ENCODE data around the gene SELENOS.
"Not testable (repeated sequence)": the region's sequence is repeated elsewhere in the genome, so short reads cannot be mapped to it uniquely, and the experiment has no call there.

SELENOS gene

GRCh38 chr15:101288905-101289513 lies 11.7 kb upstream of the SELENOS start:
- Histone ChIP-seq H2AFZ (ENCODE audit: low read depth, low read length) (no peak overlapping the region), H3K18ac (ENCODE audit: low read depth in 1 of 2, low read length in 2 of 2) (no peak overlapping the region), H3K4me3 (ENCODE audit: insufficient read depth in 1 of 2, low read depth in 1 of 2, low read length in 2 of 2) (no peak overlapping the region), H3K4ac (ENCODE audit: low read depth in 1 of 2, low read length in 2 of 2) (no peak overlapping the region), H4K8ac (ENCODE audit: low read length) (no peak overlapping the region), H3K4me2 (ENCODE audit: low read length, poor library complexity, severe bottlenecking) (no peak overlapping the region), H2BK5ac (ENCODE audit: low read depth, low read length, poor library complexity, severe bottlenecking) (no peak overlapping the region), H2BK15ac (ENCODE audit: low read depth, poor library complexity, severe bottlenecking) (no peak overlapping the region), H3K79me1 (replicated peaks; ENCODE audit: low read length, poor library complexity, severe bottlenecking) (peaks cover 14% of the 10 kb centered on the region), H2BK12ac (ENCODE audit: low read length in 2 of 2) (no peak overlapping the region), H3K9ac (ENCODE audit: low read length) (no peak overlapping the region), H3K27ac (ENCODE audit: low read length, poor library complexity, severe bottlenecking) (no peak overlapping the region), H3K27me3 (ENCODE audit: control insufficient read depth in 1 of 2, insufficient read depth in 1 of 2, low read length in 2 of 2) (no peaks in the 10 kb centered on the region), H4K91ac (ENCODE audit: low read length) (no peak overlapping the region), H3K36me3 (ENCODE audit: control insufficient read depth in 1 of 2, insufficient read depth in 2 of 2, low read depth in 1 of 2, low read length in 2 of 2) (peaks cover 15 to 71% of the 10 kb centered on the region in 2 experiments), H2BK120ac (ENCODE audit: low read depth, low read length) (no peak overlapping the region), H3K23ac (ENCODE audit: low read length in 2 of 2) (no peak overlapping the region), H3K4me1 (ENCODE audit: control insufficient read depth, insufficient read depth, low read depth, low read length) (peaks cover 2% of the 10 kb centered on the region), H3K9me3 (ENCODE audit: control insufficient read depth, low read length) (no peaks in the 10 kb centered on the region), H3K14ac (ENCODE audit: low read length in 2 of 2) (no peak overlapping the region), H2AK5ac (ENCODE audit: low read length, severe bottlenecking) (no peak overlapping the region)
- peak; percentile 71 for DNase-seq
- whole genome bisulfite sequencing = 89% methylated on average over 5 of the region's 8 CpGs

GRCh38 chr15:101287342-101287741 lies 10.1 kb upstream of the SELENOS start:
- not testable (repeated sequence) for H4K8ac ChIP-seq (ENCODE audit: low read length); H3K9me3 ChIP-seq (ENCODE audit: control insufficient read depth, low read length); H3K4me1 ChIP-seq (ENCODE audit: control insufficient read depth, insufficient read depth, low read depth, low read length); H3K23ac ChIP-seq (ENCODE audit: low read length in 2 of 2); H2AFZ ChIP-seq (ENCODE audit: low read depth, low read length); H3K4me3 ChIP-seq (ENCODE audit: insufficient read depth in 1 of 2, low read depth in 1 of 2, low read length in 2 of 2); H4K91ac ChIP-seq (ENCODE audit: low read length); H3K18ac ChIP-seq (ENCODE audit: low read depth in 1 of 2, low read length in 2 of 2); H3K27me3 ChIP-seq (ENCODE audit: control insufficient read depth in 1 of 2, insufficient read depth in 1 of 2, low read length in 2 of 2); H3K4me2 ChIP-seq (ENCODE audit: low read length, poor library complexity, severe bottlenecking); H3K4ac ChIP-seq (ENCODE audit: low read depth in 1 of 2, low read length in 2 of 2); H3K27ac ChIP-seq (ENCODE audit: low read length, poor library complexity, severe bottlenecking); H3K14ac ChIP-seq (ENCODE audit: low read length in 2 of 2); H2BK120ac ChIP-seq (ENCODE audit: low read depth, low read length); H3K9ac ChIP-seq (ENCODE audit: low read length); H2BK15ac ChIP-seq (ENCODE audit: low read depth, poor library complexity, severe bottlenecking); H2BK5ac ChIP-seq (ENCODE audit: low read depth, low read length, poor library complexity, severe bottlenecking); DNase-seq; H2BK12ac ChIP-seq (ENCODE audit: low read length in 2 of 2); H2AK5ac ChIP-seq (ENCODE audit: low read length, severe bottlenecking)
- Histone ChIP-seq H3K36me3 (ENCODE audit: control insufficient read depth in 1 of 2, insufficient read depth in 2 of 2, low read depth in 1 of 2, low read length in 2 of 2) (peaks cover 26 to 83% of the 10 kb centered on the region in 2 experiments), H3K79me1 (replicated peaks; ENCODE audit: low read length, poor library complexity, severe bottlenecking) (peaks cover 19% of the 10 kb centered on the region)
- WGBS = 100% methylated on average over 3 of the region's 6 CpGs

GRCh38 chr15:101286471-101287114 lies 9.3 kb upstream of the SELENOS start:
- H2BK120ac ChIP-seq (ENCODE audit: low read depth, low read length) = no peak overlapping the region
- H3K23ac ChIP-seq (ENCODE audit: low read length in 2 of 2) = no peak overlapping the region
- peaks cover 19% of the 10 kb centered on the region for H3K79me1 ChIP-seq (replicated peaks; ENCODE audit: low read length, poor library complexity, severe bottlenecking)
- no peak overlapping the region for H3K18ac ChIP-seq (ENCODE audit: low read depth in 1 of 2, low read length in 2 of 2)
- H2BK12ac ChIP-seq (ENCODE audit: low read length in 2 of 2) = no peak overlapping the region
- peaks cover 26 to 84% of the 10 kb centered on the region in 2 experiments for H3K36me3 ChIP-seq (ENCODE audit: control insufficient read depth in 1 of 2, insufficient read depth in 2 of 2, low read depth in 1 of 2, low read length in 2 of 2)
- H3K14ac ChIP-seq (ENCODE audit: low read length in 2 of 2) = no peak overlapping the region
- H3K27me3 ChIP-seq (ENCODE audit: control insufficient read depth in 1 of 2, insufficient read depth in 1 of 2, low read length in 2 of 2) = no peaks in the 10 kb centered on the region
- H2BK15ac ChIP-seq (ENCODE audit: low read depth, poor library complexity, severe bottlenecking) = no peak overlapping the region
- H3K4me1 ChIP-seq (ENCODE audit: control insufficient read depth, insufficient read depth, low read depth, low read length) = no peaks in the 10 kb centered on the region
- H4K8ac ChIP-seq (ENCODE audit: low read length) = no peak overlapping the region
- DNase-seq = peak; percentile 41
- no peaks in the 10 kb centered on the region for H3K9me3 ChIP-seq (ENCODE audit: control insufficient read depth, low read length)
- peak overlapping the region; percentile 27 for H3K9ac ChIP-seq (ENCODE audit: low read length)
- no peak overlapping the region for H3K27ac ChIP-seq (ENCODE audit: low read length, poor library complexity, severe bottlenecking)
- no peak overlapping the region for H3K4ac ChIP-seq (ENCODE audit: low read depth in 1 of 2, low read length in 2 of 2)
- H2AK5ac ChIP-seq (ENCODE audit: low read length, severe bottlenecking) = no peak overlapping the region
- 100% methylated on average over 7 of the region's 9 CpGs for WGBS
- no peak overlapping the region for H4K91ac ChIP-seq (ENCODE audit: low read length)
- H2BK5ac ChIP-seq (ENCODE audit: low read depth, low read length, poor library complexity, severe bottlenecking) = no peak overlapping the region
- H3K4me2 ChIP-seq (ENCODE audit: low read length, poor library complexity, severe bottlenecking) = no peak overlapping the region
- H3K4me3 ChIP-seq (ENCODE audit: insufficient read depth in 1 of 2, low read depth in 1 of 2, low read length in 2 of 2) = no peak overlapping the region
- no peak overlapping the region for H2AFZ ChIP-seq (ENCODE audit: low read depth, low read length)

GRCh38 chr15:101283931-101284330 lies 6.6 kb upstream of the SELENOS start:
- Histone ChIP-seq H3K14ac (ENCODE audit: low read length in 2 of 2) (no peak overlapping the region), H3K4me3 (ENCODE audit: insufficient read depth in 1 of 2, low read depth in 1 of 2, low read length in 2 of 2) (no peak overlapping the region), H2BK15ac (ENCODE audit: low read depth, poor library complexity, severe bottlenecking) (no peak overlapping the region), H3K79me1 (replicated peaks; ENCODE audit: low read length, poor library complexity, severe bottlenecking) (peaks cover 22% of the 10 kb centered on the region), H2BK5ac (ENCODE audit: low read depth, low read length, poor library complexity, severe bottlenecking) (no peak overlapping the region), H2AFZ (ENCODE audit: low read depth, low read length) (no peak overlapping the region), H3K9ac (ENCODE audit: low read length) (no peak overlapping the region), H4K91ac (ENCODE audit: low read length) (no peak overlapping the region), H3K27me3 (ENCODE audit: control insufficient read depth in 1 of 2, insufficient read depth in 1 of 2, low read length in 2 of 2) (no peaks in the 10 kb centered on the region), H3K27ac (ENCODE audit: low read length, poor library complexity, severe bottlenecking) (no peak overlapping the region), H3K18ac (ENCODE audit: low read depth in 1 of 2, low read length in 2 of 2) (no peak overlapping the region), H2BK12ac (ENCODE audit: low read length in 2 of 2) (no peak overlapping the region), H2BK120ac (ENCODE audit: low read depth, low read length) (no peak overlapping the region), H3K4ac (ENCODE audit: low read depth in 1 of 2, low read length in 2 of 2) (no peak overlapping the region), H3K36me3 (ENCODE audit: control insufficient read depth in 1 of 2, insufficient read depth in 2 of 2, low read depth in 1 of 2, low read length in 2 of 2) (peaks cover 32 to 83% of the 10 kb centered on the region in 2 experiments), H3K9me3 (ENCODE audit: control insufficient read depth, low read length) (no peaks in the 10 kb centered on the region), H3K4me2 (ENCODE audit: low read length, poor library complexity, severe bottlenecking) (no peak overlapping the region), H4K8ac (ENCODE audit: low read length) (no peak overlapping the region), H3K4me1 (ENCODE audit: control insufficient read depth, insufficient read depth, low read depth, low read length) (no peaks in the 10 kb centered on the region), H3K23ac (ENCODE audit: low read length in 2 of 2) (no peak overlapping the region), H2AK5ac (ENCODE audit: low read length, severe bottlenecking) (no peak overlapping the region)
- DNase-seq = no peak
- 97% methylated on average over 6 of the region's 6 CpGs for WGBS

All from mesenchymal stem cell (in vitro differentiated cells and primary cell).